H1 (cell line): ENCODE data around the gene DFFA. TPM values are rescaled to one million over a fixed set of nuclear protein-coding genes. Genes with fewer than 3 reads are reported as not detected.

Experiments used
- CTCF ChIA-PET: fragments of 300-600 bp; sonication (Branson Sonifier 250); formaldehyde crosslinking; loops from one replicate; lab custom pipeline; 2021; ENCODE audit not compliant: partially characterized antibody; lab: Charles Lee
- POLR2A ChIA-PET: fragments of 300-600 bp; sonication (Branson Sonifier 250); formaldehyde crosslinking; loops from one replicate; lab custom pipeline; 2021; ENCODE audit warnings: inconsistent platforms; ENCODE audit not compliant: partially characterized antibody; lab: Charles Lee
- DNase-seq, 2 experiments: peaks; one replicate each; pipeline versions ENCODE4 v3.0.0 to v3.0.0-alpha.2; 2010 to 2022; ENCODE audit warnings: low spot score in 2 of 2, low read depth in 1 of 2, mixed read lengths in 1 of 2
- FAIRE-seq: peaks from 2 replicates; lab custom pipeline; 2011; peaks lifted over from hg19 to GRCh38; lab: Jason Lieb, UNC
- H2AFZ ChIP-seq: 2 replicates; pipeline ENCODE4 v1.8.1; 2012; ENCODE audit warnings: low read length, inconsistent platforms
- H2AK5ac ChIP-seq: 2 replicates; pipeline ENCODE4 v1.6.1; 2013; ENCODE audit warnings: low read depth, low read length
- H2BK120ac ChIP-seq: replicated peaks from 2 replicates; pipeline ENCODE3; 2013; ENCODE audit warnings: low read depth, low read length, inconsistent platforms
- H2BK12ac ChIP-seq: 2 replicates; pipeline ENCODE4 v1.6.1; 2013; ENCODE audit warnings: low read depth, low read length
- H2BK15ac ChIP-seq: 2 replicates; pipeline ENCODE4 v1.6.1; 2013; ENCODE audit warnings: low read length
- H2BK20ac ChIP-seq: 2 replicates; pipeline ENCODE4 v1.6.1; 2013; ENCODE audit warnings: low read length
- H2BK5ac ChIP-seq: 2 replicates; pipeline ENCODE4 v1.6.1; 2013; ENCODE audit warnings: low read depth, low read length
- H3K14ac ChIP-seq: 2 replicates; pipeline ENCODE4 v1.6.1; 2013; ENCODE audit warnings: inconsistent platforms; ENCODE audit not compliant: insufficient read length
- H3K18ac ChIP-seq: 2 replicates; pipeline ENCODE4 v1.6.1; 2013; ENCODE audit warnings: low read length; ENCODE audit errors: extremely low read depth
- H3K23ac ChIP-seq: 2 replicates; pipeline ENCODE4 v1.6.1; 2013; ENCODE audit warnings: inconsistent platforms; ENCODE audit not compliant: insufficient read length
- H3K23me2 ChIP-seq: 2 replicates; pipeline ENCODE4 v1.6.1; 2013; ENCODE audit warnings: low read depth, low read length
- H3K27ac ChIP-seq: 2 replicates; pipeline ENCODE4 v1.6.1; 2011; ENCODE audit warnings: low read depth, low read length, inconsistent platforms
- H3K27me3 ChIP-seq, 4 experiments: replicated peaks in 1 of 4; 1 replicate in 1 of 4; 2 replicates in 3 of 4; pipeline versions ENCODE4 v1.6.1 to v1.8.1; 2011 to 2013; ENCODE audit warnings: low read length in 3 of 4, mild to moderate bottlenecking in 3 of 4, inconsistent platforms in 2 of 4, mixed read lengths in 2 of 4, moderate library complexity in 1 of 4; ENCODE audit not compliant: control insufficient read depth in 3 of 4, insufficient read depth in 3 of 4; ENCODE audit errors: extremely low read depth in 1 of 4
- H3K36me3 ChIP-seq, 4 experiments: 2 replicates each; pipeline versions ENCODE4 v1.6.1 to v1.8.1; 2011 to 2013; ENCODE audit warnings: mild to moderate bottlenecking in 4 of 4, low read length in 3 of 4, moderate library complexity in 2 of 4, control low read depth in 1 of 4, inconsistent platforms in 1 of 4; ENCODE audit not compliant: insufficient read depth in 4 of 4, control insufficient read depth in 2 of 4
- H3K4ac ChIP-seq: replicated peaks from 2 replicates; pipeline ENCODE3; 2013; ENCODE audit warnings: low read length, low read depth, mixed read lengths, inconsistent platforms; ENCODE audit not compliant: insufficient read length
- H3K4me1 ChIP-seq, 4 experiments: replicated peaks in 1 of 4; 1 replicate in 1 of 4; 2 replicates in 3 of 4; pipeline versions ENCODE4 v1.6.1 to v1.8.1; 2011 to 2013; ENCODE audit warnings: low read length in 3 of 4, inconsistent platforms in 2 of 4, mixed read lengths in 1 of 4; ENCODE audit not compliant: insufficient read depth in 4 of 4, control insufficient read depth in 3 of 4
- H3K4me2 ChIP-seq, 2 experiments: 2 replicates each; pipeline versions ENCODE4 v1.6.1 to v1.8.1; 2011 to 2013; ENCODE audit warnings: low read depth in 2 of 2, low read length in 2 of 2, control low read depth in 1 of 2, inconsistent platforms in 1 of 2, mild to moderate bottlenecking in 1 of 2; ENCODE audit not compliant: insufficient read depth in 1 of 2
- H3K4me3 ChIP-seq, 4 experiments: fragments of 200-600, 300-600 bp in 1 of 4; sonication (generic), shearing (Covaris generic), sonication (Bioruptor Twin) in 1 of 4; 2 replicates each; pipeline versions ENCODE4 v1.5.1 to v1.8.1; 2011 to 2016; ENCODE audit warnings: low read length in 4 of 4, low read depth in 3 of 4, control low read depth in 2 of 4, inconsistent platforms in 2 of 4, mild to moderate bottlenecking in 2 of 4, mixed read lengths in 1 of 4, moderate library complexity in 1 of 4; ENCODE audit not compliant: insufficient read depth in 2 of 4; ENCODE audit errors: extremely low read depth in 1 of 4
- H3K56ac ChIP-seq: replicated peaks from 2 replicates; pipeline ENCODE3; 2013; ENCODE audit warnings: low read depth, mild to moderate bottlenecking, mixed read lengths, low read length, inconsistent platforms; ENCODE audit not compliant: insufficient read length
- H3K79me1 ChIP-seq: 2 replicates; pipeline ENCODE4 v1.6.1; 2013; ENCODE audit warnings: low read depth, low read length, control low read depth
- H3K79me2 ChIP-seq, 2 experiments: 2 replicates each; pipeline versions ENCODE4 v1.6.1 to v1.8.1; 2012 to 2013; ENCODE audit warnings: low read length in 2 of 2, mild to moderate bottlenecking in 2 of 2, inconsistent platforms in 1 of 2; ENCODE audit not compliant: insufficient read depth in 2 of 2, control insufficient read depth in 1 of 2
- H3K9ac ChIP-seq, 4 experiments: replicated peaks in 1 of 4; 1 replicate in 1 of 4; 2 replicates in 3 of 4; pipeline versions ENCODE4 v1.6.1 to v1.8.1; 2011 to 2013; ENCODE audit warnings: low read depth in 3 of 4, low read length in 3 of 4, control low read depth in 2 of 4, mild to moderate bottlenecking in 2 of 4, moderate library complexity in 2 of 4, inconsistent platforms in 1 of 4; ENCODE audit errors: extremely low read depth in 1 of 4
- H3K9me3 ChIP-seq, 2 experiments: 2 replicates each; pipeline versions ENCODE4 v1.6.1 to v1.8.1; 2012 to 2013; ENCODE audit warnings: mild to moderate bottlenecking in 2 of 2, moderate library complexity in 2 of 2, control low read depth in 1 of 2, inconsistent platforms in 1 of 2, low read depth in 1 of 2, low read length in 1 of 2, mixed read lengths in 1 of 2; ENCODE audit not compliant: insufficient read depth in 2 of 2
- H4K20me1 ChIP-seq, 2 experiments: replicated peaks in 1 of 2; 2 replicates each; pipeline versions ENCODE3 to v1.8.1; 2011 to 2013; ENCODE audit warnings: inconsistent platforms in 2 of 2, low read length in 2 of 2, mild to moderate bottlenecking in 1 of 2; ENCODE audit not compliant: insufficient read depth in 2 of 2, control insufficient read depth in 1 of 2
- H4K5ac ChIP-seq: 2 replicates; pipeline ENCODE4 v1.6.1; 2013; ENCODE audit warnings: low read length, low read depth, mixed read lengths, inconsistent platforms; ENCODE audit not compliant: insufficient read length
- H4K8ac ChIP-seq: 2 replicates; pipeline ENCODE4 v1.8.0; 2013; ENCODE audit warnings: mild to moderate bottlenecking, moderate library complexity, low read length, inconsistent platforms; ENCODE audit not compliant: insufficient read depth; ENCODE audit errors: extremely low read depth
- H4K91ac ChIP-seq: replicated peaks from 2 replicates; pipeline ENCODE3; 2013; ENCODE audit warnings: low read length, mixed read lengths, inconsistent platforms; ENCODE audit not compliant: insufficient read length
- BACH1 ChIP-seq: IDR thresholded peaks from 2 replicates; pipeline ENCODE4 v1.6.1; 2012; ENCODE audit warnings: low read length, improper control_type of control experiment
- CHD2 ChIP-seq: IDR thresholded peaks from 2 replicates; pipeline ENCODE4 v1.6.1; 2012; ENCODE audit warnings: low read length, improper control_type of control experiment
- EP300 ChIP-seq, 2 experiments: IDR thresholded peaks; 1 replicate in 1 of 2; 2 replicates in 1 of 2; pipeline ENCODE4 v1.6.1; 2011 to 2012; ENCODE audit warnings: low read depth in 2 of 2, low read length in 2 of 2, mild to moderate bottlenecking in 2 of 2, borderline replicate concordance in 1 of 2, inconsistent platforms in 1 of 2, moderate library complexity in 1 of 2
- GABPA ChIP-seq: IDR thresholded peaks from 2 replicates; pipeline ENCODE4 v1.6.1; 2011; ENCODE audit warnings: mild to moderate bottlenecking, low read length, moderate library complexity, borderline replicate concordance; ENCODE audit not compliant: insufficient read depth
- HDAC2 ChIP-seq, 2 experiments: fragments of 300-600 bp in 1 of 2; sonication (generic) in 1 of 2; IDR thresholded peaks; 2 replicates each; pipeline ENCODE4 v1.6.1; 2011 to 2012; ENCODE audit warnings: low read depth in 2 of 2, low read length in 2 of 2, mild to moderate bottlenecking in 2 of 2, moderate library complexity in 2 of 2, borderline replicate concordance in 1 of 2, inconsistent platforms in 1 of 2
- KDM1A ChIP-seq: fragments of 200-600, 300-600 bp; sonication (generic); IDR thresholded peaks from 2 replicates; pipeline ENCODE4 v1.7.1; 2016; ENCODE audit warnings: mild to moderate bottlenecking, low read length, borderline replicate concordance
- MAX ChIP-seq: IDR thresholded peaks from 2 replicates; pipeline ENCODE4 v1.6.1; 2012; ENCODE audit warnings: inconsistent platforms
- POLR2A ChIP-seq, 2 experiments: IDR thresholded peaks; 1 replicate in 1 of 2; 2 replicates in 1 of 2; pipeline ENCODE4 v1.6.1; 2011; ENCODE audit warnings: low read depth in 2 of 2, low read length in 2 of 2, mild to moderate bottlenecking in 2 of 2; ENCODE audit errors: control extremely low read depth in 1 of 2
- RAD21 ChIP-seq, 2 experiments: IDR thresholded peaks in 1 of 2; conservative IDR thresholded peaks in 1 of 2; 2 replicates each; pipeline ENCODE4 v1.6.1; 2011; ENCODE audit warnings: low read depth in 2 of 2, low read length in 2 of 2, improper control_type of control experiment in 1 of 2, inconsistent platforms in 1 of 2, mild to moderate bottlenecking in 1 of 2, moderate library complexity in 1 of 2
- WGBS, 2 experiments: shearing (Covaris generic) in 1 of 2; methylation state at CpG; one replicate each; pipeline versions ENCODE4 v1.1.6 to v1.1.7; 2013 to 2015; ENCODE audit warnings: low lambda C conversion rate in 2 of 2, mixed read lengths in 2 of 2, inconsistent platforms in 1 of 2, low coverage in 1 of 2, missing lambda C conversion rate in 1 of 2; ENCODE audit not compliant: insufficient replicate concordance in 2 of 2, insufficient coverage in 1 of 2, insufficient read length in 1 of 2; ENCODE audit errors: extremely low coverage in 1 of 2, missing lambda C conversion rate in 1 of 2; 5-methylcytosine and 5-hydroxymethylcytosine counted together
- polyA plus RNA-seq, 7 experiments: library from polyadenylated mRNA; depleted of rRNA in 3 of 7; stranded (reverse) in 5 of 7; unstranded in 2 of 7; fragments of >200 nt in 5 of 7; fragments of 200-250 nt in 2 of 7; gene quantifications; 1 replicate in 5 of 7; 2 replicates in 1 of 7; 4 replicates in 1 of 7; pipeline versions ENCODE4 v1.2.1 to v1.2.3, GENCODE V29; 2011 to 2013; ENCODE audit warnings: missing spikeins in 2 of 7, mixed read lengths in 2 of 7
- total RNA-seq: library from RNA; stranded (reverse); fragmentation: NEBNext Ultra II Directional; extraction: Animal tissue kit (Norgen Biotek cat#: 25700); gene quantifications from 2 replicates; pipeline ENCODE4 v1.2.1, GENCODE V29; 2021

The DFFA gene
- total and polyA plus RNA-seq, 2 of the 8 experiments (the other 6 are each of a cell fraction or from before 2014, with no cell fraction given): 34.3 to 79.9 TPM

GRCh38 chr1:10514490-10515235 is 42.3 kb upstream of the DFFA start:
- Histone ChIP-seq H3K4me2 (no peak overlapping the region; a peak in 1 of 4 replicates), H2BK5ac (no peak overlapping the region), H3K79me2 (peaks cover 3 to 59% of the 10 kb centered on the region in 2 experiments; a peak in 2 of 4 replicates), H3K18ac (peak overlapping the region; percentile 52; the same call in 1 of the 2 replicates), H3K56ac (no peak overlapping the region), H2AFZ (no peak overlapping the region), H3K27me3 (no peaks in the 10 kb centered on the region), H4K8ac (no peak overlapping the region; the same call in 1 of the 2 replicates), H3K79me1 (peaks cover 19% of the 10 kb centered on the region), H2BK120ac (no peak overlapping the region), H3K14ac (no peak overlapping the region), H3K36me3 (no peaks in the 10 kb centered on the region), H3K4me3 (no peak overlapping the region), H3K23me2 (no peaks in the 10 kb centered on the region; the same call in 1 of the 2 replicates), H3K27ac (no peak overlapping the region), H2BK20ac (no peak overlapping the region), H2BK15ac (no peak overlapping the region), H4K91ac (no peak overlapping the region), H4K5ac (no peak overlapping the region), H3K9me3 (no peaks in the 10 kb centered on the region), H2AK5ac (no peak overlapping the region), H3K9ac (no peak overlapping the region), H3K23ac (no peak overlapping the region), H4K20me1 (peaks cover 1 to 8% of the 10 kb centered on the region in 2 experiments), H2BK12ac (no peak overlapping the region), H3K4ac (no peak overlapping the region), H3K4me1 (peaks cover 12 to 25% (median 21%) of the 10 kb centered on the region in 4 experiments)
- POLR2A ChIA-PET: no interaction called here
- CTCF ChIA-PET: interaction anchor here (0.6 to 3.9 kb wide), 23 partner anchors 8 to 523 kb away, joined by 3 to 19 read pairs (median 4); no protein-coding TSS in a partner anchor
- no peak for FAIRE-seq
- 74% methylated on average over 8 of the region's 8 CpGs; no CpG with 5 or more reads in 1 of the 2 experiments for WGBS, 2 experiments
- no peak for DNase-seq
- no peak for TF ChIP-seq BACH1
- TF ChIP-seq CHD2: no peak
- no peak for TF ChIP-seq POLR2A (IDR thresholded peaks at IDR 0.05; ENCODE audit: control extremely low read depth in 1 of 2, low read depth in 2 of 2, low read length in 2 of 2)
- TF ChIP-seq HDAC2 (IDR thresholded peaks at IDR 0.05; ENCODE audit: borderline replicate concordance in 1 of 2, low read depth in 2 of 2, low read length in 2 of 2): no peak
- TF ChIP-seq GABPA: no peak
- TF ChIP-seq KDM1A: no peak
- TF ChIP-seq RAD21 (IDR thresholded peaks at IDR 0.05 in 1 of 2, conservative IDR thresholded peaks at IDR 0.05 in 1 of 2; ENCODE audit: low read depth in 2 of 2, low read length in 2 of 2): peak; percentile 90
- no peak for TF ChIP-seq MAX
- no peak for TF ChIP-seq EP300 (IDR thresholded peaks at IDR 0.05; ENCODE audit: borderline replicate concordance in 1 of 2, low read depth in 2 of 2, low read length in 2 of 2)
